GM23248 (cell line): ENCODE data around the gene NGF.

Source experiments
- EZH2 ChIP-seq: fragments of 200-600 bp; sonication (generic); IDR thresholded peaks from 2 replicates; pipeline ENCODE4 v1.6.1; 2018; ENCODE audit warnings: antibody characterized with exemption, mild to moderate bottlenecking; ENCODE audit not compliant: insufficient read depth, poor library complexity, severe bottlenecking
- EZH2phosphoT487 ChIP-seq: fragments of 200-600 bp; sonication (generic); IDR thresholded peaks from 2 replicates; pipeline ENCODE4 v1.6.1; 2018; ENCODE audit warnings: antibody characterized with exemption, moderate library complexity, mild to moderate bottlenecking, low read depth; ENCODE audit not compliant: insufficient read depth

- no peak for TF ChIP-seq EZH2
- no peak for TF ChIP-seq EZH2phosphoT487
Observed at GRCh38 chr1:115289940-115290339, 48.1 kb downstream of the NGF start.
